KOPT-K1 (cell line): Measurements from ENCODE around the gene PXK.

Experiments used
- H3K27ac ChIP-seq: fragments of 200-600 bp; sonication (generic); 2 replicates; pipeline ENCODE4 v1.5.1; 2016; ENCODE audit warnings: antibody characterized with exemption, mild to moderate bottlenecking, low read depth, low read length; ENCODE audit not compliant: poor library complexity, severe bottlenecking
- H3K36me3 ChIP-seq: fragments of 200-600 bp; sonication (generic); 2 replicates; pipeline ENCODE4 v1.5.1; 2017; ENCODE audit warnings: antibody characterized with exemption, mild to moderate bottlenecking, low read length, moderate library complexity; ENCODE audit not compliant: insufficient read depth
- H3K9me3 ChIP-seq: fragments of 200-600 bp; sonication (generic); 2 replicates; pipeline ENCODE4 v1.5.1; 2017; ENCODE audit warnings: antibody characterized with exemption, low read length, mild to moderate bottlenecking; ENCODE audit not compliant: insufficient read depth, poor library complexity, severe bottlenecking

The PXK gene

DNA sequence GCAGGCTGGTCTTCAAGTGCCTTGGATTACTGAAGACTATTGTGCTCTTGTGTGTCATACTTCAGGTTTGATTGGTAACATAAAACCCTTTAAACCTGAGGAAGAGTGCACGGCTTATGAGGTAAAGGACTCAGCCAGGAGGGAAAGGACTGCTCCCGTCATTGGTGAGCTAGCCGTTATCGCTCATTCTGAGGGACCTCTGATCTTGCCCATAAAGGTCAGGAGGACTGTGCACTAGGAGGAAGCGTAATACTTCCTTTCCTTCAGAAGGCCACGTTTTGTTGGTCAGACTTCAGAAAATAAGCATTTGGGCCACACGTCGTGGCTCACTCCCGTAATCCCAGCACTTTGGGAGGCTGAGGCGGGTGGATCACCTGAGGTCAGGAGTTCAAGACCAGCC is 37.7 kb downstream of the PXK start:
- Histone ChIP-seq H3K36me3 (peaks cover 73% of the 10 kb centered on the region), H3K27ac (no peak overlapping the region), H3K9me3 (no peaks in the 10 kb centered on the region)

DNA sequence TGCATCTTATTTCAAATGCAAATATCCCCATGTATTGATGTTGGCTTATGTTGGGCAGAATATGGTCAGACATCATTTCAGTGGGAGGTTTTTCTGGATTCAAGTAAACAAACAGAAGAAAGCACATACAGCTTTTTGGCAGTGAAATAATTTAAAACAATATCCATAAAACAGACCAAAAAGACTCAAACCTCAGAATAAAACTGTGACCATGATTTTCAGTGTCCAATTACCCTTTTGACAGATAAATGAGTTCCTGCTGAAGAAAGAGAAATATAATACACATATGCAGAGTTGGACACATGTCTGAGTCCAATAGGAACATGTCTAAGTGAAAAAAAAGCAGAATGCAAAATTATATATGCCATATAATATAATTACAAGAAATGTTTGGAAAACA is 39.1 kb downstream of the PXK start:
- no peaks in the 10 kb centered on the region for H3K9me3 ChIP-seq
- peaks cover 76% of the 10 kb centered on the region for H3K36me3 ChIP-seq
- H3K27ac ChIP-seq = no peak overlapping the region

DNA sequence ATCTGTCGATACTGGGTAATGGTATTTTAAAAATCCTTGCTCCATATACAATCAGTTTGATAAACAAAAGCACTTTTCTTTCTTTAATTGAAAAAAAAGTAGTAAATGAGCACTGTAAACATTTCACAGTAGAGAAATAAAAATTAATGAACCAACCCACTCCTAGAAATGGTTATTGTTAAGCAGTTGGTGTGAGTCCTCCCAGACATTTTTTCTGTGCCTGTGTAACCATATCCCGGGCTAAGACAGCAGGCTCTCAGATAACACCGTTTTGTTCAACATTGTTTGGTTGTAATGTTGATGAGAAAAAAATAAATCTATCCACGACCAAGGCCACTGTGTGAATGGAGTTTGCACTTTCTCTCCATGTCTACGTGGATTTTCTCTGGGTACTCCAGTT is 42.6 kb downstream of the PXK start:
- no peak overlapping the region for H3K27ac ChIP-seq
- H3K36me3 ChIP-seq = peaks cover 64% of the 10 kb centered on the region
- H3K9me3 ChIP-seq = no peaks in the 10 kb centered on the region

DNA sequence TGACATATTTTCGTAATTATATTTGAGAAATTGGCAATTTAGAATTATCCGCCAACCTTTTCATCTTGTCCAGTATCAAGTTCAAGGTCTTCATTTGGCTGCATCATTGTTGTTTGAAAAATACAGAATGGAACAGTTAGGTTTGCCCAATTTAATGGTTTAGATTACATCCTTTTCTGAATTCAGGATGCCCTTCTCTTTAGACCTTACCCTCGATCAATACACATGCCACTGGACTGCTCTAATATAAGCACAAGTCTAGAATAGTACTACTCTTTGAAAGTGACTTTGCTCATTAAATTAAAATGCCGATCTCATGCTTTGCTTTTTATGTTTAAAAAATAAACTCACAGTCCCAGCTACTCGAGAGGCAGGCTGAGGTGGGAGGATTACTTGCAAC is 44.5 kb downstream of the PXK start:
- Histone ChIP-seq H3K36me3 (peaks cover 63% of the 10 kb centered on the region), H3K27ac (no peak overlapping the region), H3K9me3 (no peaks in the 10 kb centered on the region)

DNA sequence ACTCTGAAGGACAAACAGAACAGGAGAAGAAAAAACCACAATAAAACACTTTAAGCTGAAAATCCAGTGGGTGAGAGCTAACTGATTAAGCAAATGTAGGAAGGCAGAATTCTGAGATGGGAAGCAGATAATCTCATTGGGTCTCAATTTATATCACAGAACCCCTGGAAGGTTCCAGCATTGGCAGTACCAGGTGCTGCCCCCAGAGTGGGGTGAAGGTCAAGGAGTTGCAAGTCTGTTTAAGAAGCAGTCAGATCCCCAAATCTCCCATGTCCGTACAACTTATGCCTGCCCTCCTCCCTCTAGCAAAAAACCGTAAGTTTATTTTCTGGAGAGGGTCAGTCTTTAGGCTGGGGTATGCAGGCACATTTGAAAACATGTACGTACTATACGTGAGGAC is 45.1 kb downstream of the PXK start:
- H3K27ac ChIP-seq = no peak overlapping the region
- no peaks in the 10 kb centered on the region for H3K9me3 ChIP-seq
- peaks cover 63% of the 10 kb centered on the region for H3K36me3 ChIP-seq

DNA sequence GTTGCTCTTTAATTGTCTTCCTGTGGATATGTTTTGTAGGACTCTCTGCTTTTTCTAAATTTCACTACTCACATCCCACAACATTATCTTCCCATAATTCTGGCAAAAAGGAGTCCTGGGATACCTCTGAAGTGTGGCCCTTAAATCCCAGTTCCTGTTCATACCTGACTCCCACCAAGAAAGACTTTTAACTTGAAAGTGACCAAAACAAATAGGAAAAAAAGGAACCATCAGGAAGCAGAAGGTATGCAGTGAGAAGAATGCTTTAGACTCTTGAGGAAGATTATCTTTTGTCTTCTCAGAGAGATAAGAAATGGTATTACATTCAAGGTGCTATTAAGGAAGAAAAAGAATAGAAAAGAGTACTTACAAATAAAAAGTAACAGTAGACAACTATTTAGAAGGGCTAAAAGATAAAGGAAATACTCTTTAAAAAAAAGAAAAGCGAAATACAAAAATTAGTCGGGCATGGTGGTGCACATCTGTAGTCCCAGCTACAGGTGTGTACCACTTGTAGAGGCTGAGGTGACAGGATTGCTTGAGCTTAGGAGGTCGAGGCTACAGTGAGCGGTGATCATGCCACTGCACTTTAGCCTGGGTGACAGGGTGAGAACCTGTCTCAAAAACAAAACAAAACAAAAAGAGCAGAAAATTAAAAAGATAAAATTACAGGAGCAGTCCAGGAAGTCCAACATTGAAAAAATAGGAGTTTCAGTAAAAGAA is 46.8 kb downstream of the PXK start:
- H3K36me3 ChIP-seq = peaks cover 62% of the 10 kb centered on the region
- H3K27ac ChIP-seq = no peak overlapping the region
- no peaks in the 10 kb centered on the region for H3K9me3 ChIP-seq

DNA sequence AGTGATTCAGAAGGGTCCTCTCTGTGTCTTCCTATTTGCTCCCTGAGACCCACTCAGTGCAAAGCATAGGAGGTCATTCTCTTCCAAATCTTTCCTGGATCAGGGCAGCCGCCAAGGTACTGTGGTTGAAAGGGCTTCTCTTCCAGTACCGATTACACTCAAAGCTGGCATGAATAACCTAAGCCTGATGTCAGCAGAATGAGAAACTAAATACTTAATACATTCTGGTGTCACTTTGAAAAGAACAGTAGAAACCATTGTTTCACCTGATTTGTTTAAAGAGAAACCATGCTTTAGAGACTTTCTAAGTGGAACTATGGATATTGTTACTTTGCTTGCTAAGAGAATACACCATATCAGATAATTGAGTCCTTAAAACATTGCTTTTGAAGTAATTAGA is 50.8 kb downstream of the PXK start:
- H3K36me3 ChIP-seq = peaks cover 84% of the 10 kb centered on the region
- H3K9me3 ChIP-seq = no peaks in the 10 kb centered on the region
- no peak overlapping the region for H3K27ac ChIP-seq

DNA sequence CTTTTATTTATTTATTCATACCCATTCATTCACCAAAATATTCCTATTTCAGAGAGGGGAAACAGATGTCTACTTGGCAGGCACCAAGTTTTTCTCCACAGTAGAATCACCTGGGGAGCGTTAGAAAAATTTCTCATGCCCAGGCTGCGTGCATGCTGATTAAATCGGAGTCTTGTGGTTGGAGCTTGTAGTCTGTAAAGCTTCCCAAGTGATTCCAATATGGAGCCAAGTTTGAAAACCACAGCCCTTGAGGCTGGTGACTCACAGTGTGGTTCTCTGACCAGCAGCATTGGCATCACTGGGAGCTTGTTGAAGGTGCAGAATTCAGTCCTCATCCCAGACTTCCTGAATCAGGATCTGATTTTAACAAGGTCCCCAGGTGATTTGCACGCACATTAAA is 51.2 kb downstream of the PXK start:
- no peak overlapping the region for H3K27ac ChIP-seq
- H3K9me3 ChIP-seq = no peaks in the 10 kb centered on the region
- H3K36me3 ChIP-seq = peaks cover 87% of the 10 kb centered on the region

DNA sequence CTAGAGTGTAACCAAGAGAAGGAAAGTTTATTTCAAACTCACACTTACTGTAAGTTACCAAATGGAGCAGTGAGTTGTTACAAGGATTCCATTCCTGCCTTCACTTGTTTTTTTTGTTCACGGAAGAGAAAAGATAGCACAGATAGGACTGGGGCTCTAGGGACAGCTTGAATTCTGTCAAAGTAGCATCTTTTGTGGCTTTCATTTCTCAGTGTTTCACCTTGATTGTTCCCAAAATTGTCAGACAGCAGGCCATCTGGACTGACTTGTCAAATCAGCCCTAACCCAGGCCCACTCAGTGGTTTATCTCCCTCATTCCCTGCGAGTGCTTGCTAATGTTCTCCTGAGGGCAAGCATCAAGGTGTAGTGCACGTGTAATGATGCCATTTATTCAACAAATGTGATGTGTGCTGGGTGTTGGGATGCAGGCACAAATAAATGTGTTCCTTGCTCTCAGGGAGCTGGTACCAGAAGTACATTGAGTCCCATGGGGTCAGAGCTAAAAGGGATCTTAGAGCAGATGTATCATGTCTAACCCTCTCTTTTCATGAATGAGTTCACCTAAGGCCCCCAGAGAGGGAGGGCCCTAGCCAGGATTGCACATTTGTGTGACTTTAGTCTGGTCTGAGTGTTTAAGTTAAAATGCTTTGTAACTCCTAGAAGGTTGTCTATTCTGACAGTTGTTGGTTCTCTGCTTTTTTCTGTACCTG is 51.8 kb downstream of the PXK start:
- H3K27ac ChIP-seq = no peak overlapping the region
- H3K9me3 ChIP-seq = no peaks in the 10 kb centered on the region
- H3K36me3 ChIP-seq = peaks cover 84% of the 10 kb centered on the region

DNA sequence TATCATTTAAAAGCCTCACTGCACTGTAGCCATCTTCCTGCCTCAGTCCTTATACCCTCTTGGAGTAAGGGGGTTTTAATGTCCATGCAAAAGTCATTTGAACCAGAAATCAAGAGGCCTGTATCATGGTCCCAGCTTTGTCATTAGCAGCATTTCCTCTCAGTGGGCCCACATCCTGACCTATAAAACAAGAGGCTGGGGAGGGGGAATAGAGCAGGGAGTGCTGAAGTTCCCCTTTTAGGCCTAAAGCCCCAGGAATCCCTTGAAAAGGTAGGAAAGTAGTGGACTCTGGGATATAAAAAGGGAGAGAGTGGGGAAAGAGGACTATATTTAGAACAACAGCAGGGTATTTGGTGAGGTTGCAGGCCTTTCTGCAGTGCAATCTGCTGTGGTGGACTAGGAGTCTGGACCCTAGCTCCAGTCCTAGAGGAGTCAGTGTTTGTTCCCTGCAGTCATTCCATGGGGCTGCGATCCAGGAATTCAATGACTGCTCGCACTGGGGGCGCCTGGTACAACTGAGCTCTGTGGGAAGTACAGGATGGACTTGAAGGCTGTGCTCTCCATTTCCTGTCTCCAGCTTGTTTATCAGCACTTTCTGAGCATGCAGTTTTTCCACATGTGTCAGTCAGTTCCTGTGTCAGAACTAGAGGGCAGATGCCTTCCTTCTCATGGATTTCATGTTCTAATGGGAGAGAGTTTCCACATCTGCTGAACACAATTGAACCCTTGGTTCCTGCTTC is 54.1 kb downstream of the PXK start:
- Histone ChIP-seq H3K9me3 (no peaks in the 10 kb centered on the region), H3K36me3 (peaks cover 89% of the 10 kb centered on the region), H3K27ac (no peak overlapping the region)

DNA sequence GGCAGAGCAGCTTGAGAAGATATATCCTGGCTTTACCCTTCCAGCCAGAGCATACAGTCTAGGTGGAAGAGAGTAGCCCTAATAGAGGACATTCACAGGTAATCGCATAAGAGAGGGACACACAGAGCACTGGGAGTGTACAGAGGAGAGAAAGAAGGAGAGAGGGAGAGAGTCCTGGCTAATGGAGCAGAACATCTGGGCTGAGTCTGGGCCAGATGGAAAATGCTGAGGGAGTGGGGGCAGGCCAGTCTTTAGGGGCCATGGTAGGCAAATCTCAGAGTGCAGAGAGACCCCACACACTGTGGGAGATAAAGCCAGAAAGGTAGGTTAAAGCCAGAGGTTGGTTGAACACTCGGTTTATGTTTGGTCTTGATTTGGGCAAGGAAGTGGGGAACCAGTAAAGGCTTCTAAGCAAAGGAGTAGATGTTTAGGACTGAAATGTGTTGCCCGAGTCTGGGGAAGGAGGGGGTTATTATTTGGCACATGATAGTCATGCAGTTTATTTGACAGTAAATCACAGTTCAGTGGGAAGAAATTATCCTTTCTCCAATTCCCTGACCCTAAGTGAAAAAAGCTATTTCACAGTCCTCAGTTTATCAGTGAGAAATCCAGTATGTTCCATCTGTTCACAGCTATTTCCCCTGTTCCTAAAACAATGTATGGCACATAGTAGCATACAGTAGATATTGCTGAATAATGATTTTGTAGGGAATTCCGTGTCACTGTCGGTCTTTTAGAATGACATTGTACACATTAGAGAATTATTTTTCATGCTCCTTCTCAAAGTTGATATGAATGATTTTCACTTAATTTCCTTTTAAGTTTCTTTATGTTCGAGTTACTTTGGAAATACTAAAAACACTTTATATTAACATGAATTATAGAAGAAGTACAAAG is 55.2 kb downstream of the PXK start:
- H3K36me3 ChIP-seq = peaks cover 92% of the 10 kb centered on the region
- no peaks in the 10 kb centered on the region for H3K9me3 ChIP-seq
- H3K27ac ChIP-seq = no peak overlapping the region

DNA sequence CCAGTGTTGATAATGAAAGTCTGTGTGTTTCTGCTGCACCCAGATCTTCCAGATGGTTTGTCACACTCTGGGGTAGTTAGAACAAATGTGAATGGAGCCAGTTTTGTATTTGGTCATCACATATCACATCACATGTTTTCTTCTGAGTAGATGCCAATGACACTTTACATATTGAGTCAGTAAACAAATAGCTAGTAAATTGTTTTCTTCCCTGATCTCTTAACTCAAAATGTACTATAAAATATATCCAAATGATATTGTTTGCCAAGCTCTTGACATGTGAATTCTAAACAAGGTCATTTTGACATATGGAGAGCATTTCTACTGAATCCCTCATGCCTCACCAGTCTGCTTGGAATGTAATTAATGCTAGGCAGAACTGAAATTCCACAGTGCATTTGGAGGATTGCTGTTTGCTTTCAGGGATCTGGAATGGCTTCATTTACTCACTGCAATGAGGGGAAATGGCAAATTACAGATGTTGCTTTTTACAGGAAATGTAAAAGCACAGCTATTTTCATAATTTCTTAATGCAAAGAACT is 55.9 kb downstream of the PXK start:
- no peaks in the 10 kb centered on the region for H3K9me3 ChIP-seq
- H3K27ac ChIP-seq = no peak overlapping the region
- peaks cover 93% of the 10 kb centered on the region for H3K36me3 ChIP-seq

DNA sequence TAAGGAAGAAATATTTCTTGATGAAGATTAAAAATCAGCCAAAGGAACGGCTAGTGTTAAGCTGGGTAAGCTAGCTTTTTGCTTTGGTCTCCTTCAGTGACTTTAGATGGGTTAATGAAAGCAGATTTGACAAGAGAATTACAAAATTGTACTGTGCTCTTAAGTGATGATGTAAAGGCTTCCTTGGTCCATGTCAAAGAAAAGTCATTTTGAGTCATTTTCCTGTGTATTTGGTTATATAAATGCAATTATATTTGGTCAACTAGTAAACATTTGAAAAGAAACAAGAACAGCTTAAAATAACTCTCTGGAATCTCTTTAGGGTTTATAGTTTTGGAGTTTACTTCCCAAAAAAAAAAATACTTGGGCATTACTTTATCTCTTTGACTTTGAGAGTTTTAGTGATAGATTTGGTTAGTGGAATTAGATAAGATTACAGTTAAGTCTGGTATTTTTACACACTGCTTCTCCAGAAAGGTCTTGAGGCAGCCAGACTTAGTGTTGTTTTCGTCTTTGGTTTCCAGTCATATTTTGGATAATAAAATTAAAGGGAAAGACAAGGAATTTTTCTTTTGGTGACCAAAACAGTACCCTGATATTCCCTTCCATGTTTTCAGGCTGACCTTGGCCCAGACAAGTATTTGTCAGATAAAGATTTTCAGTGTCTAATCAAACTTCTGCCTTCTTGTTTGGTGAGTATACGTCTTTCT is 58.6 kb downstream of the PXK start:
- H3K9me3 ChIP-seq = no peaks in the 10 kb centered on the region
- no peak overlapping the region for H3K27ac ChIP-seq
- H3K36me3 ChIP-seq = peaks cover 93% of the 10 kb centered on the region

DNA sequence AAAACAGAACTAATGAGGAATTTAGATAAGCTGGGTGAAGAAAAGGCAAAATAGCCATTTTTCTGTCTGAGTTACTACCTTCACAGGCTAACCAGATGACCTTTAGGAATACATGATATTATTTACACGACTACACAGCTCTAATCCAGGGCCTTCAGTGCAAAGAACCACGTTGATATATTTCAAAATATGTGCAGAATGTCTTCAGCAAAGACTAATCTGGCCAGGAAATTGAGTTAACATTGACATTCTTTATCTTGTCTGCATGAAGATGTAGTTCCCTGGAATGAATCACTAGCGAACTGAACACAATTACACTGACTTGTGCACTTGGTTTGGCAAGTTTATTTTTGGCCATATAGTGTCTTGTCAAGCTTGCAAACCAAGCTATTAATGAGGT is 59.5 kb downstream of the PXK start:
- Histone ChIP-seq H3K9me3 (no peaks in the 10 kb centered on the region), H3K27ac (no peak overlapping the region), H3K36me3 (peaks cover 93% of the 10 kb centered on the region)
